HepG2 (cell line): ENCODE results near the gene NT5C2. TPM values are rescaled to one million over a fixed set of nuclear protein-coding genes. Genes with fewer than 3 reads are reported as not detected.
"Not testable (repeated sequence)": the region's sequence is repeated elsewhere in the genome, so short reads cannot be mapped to it uniquely, and the experiment has no call there.

Source experiments
- ATAC-seq: fragments of 200-7000 bp; cut with Tn5 transposase; 3 replicates; pipeline ENCODE4 v1.9.1; 2020; ENCODE audit warnings: mild to moderate bottlenecking, moderate library complexity
- BruUV-seq: library from RNA; stranded (reverse); fragments of 400-500 nt; replicated peaks from 2 replicates; lab custom pipeline; 2021; lab: Mats Ljungman, UMichigan
- CTCF ChIA-PET: fragments of 300-600 bp; formaldehyde crosslinking; extraction: SDS; loops from one replicate; lab custom pipeline; 2021; ENCODE audit warnings: low total read pairs, inconsistent platforms, low intra/inter-chr PET ratio; lab: Yijun Ruan, JAX
- POLR2A ChIA-PET: fragments of 350-600 bp; sonication (Branson Sonifier 250); formaldehyde crosslinking; loops from one replicate; lab custom pipeline; 2020; ENCODE audit warnings: antibody characterized with exemption, inconsistent platforms; lab: Yijun Ruan, JAX
- DNase-seq: peaks from one replicate; pipeline ENCODE4 v3.0.0-alpha.2; 2015; ENCODE audit warnings: low spot score
- FAIRE-seq: peaks from 3 replicates; lab custom pipeline; 2011; peaks lifted over from hg19 to GRCh38; lab: Jason Lieb, UNC
- H2AFZ ChIP-seq: one replicate; pipeline ENCODE4 v1.6.1; 2011; ENCODE audit warnings: low read length, inconsistent platforms
- H3K27ac ChIP-seq: fragments of 300-600 bp; 3 replicates; pipeline ENCODE4 v1.8.0; 2011; ENCODE audit warnings: mixed run types, mild to moderate bottlenecking, mixed read lengths, low read length, inconsistent platforms; ENCODE audit not compliant: insufficient read depth; ENCODE audit errors: extremely low read length
- H3K27me3 ChIP-seq, 2 experiments: fragments of 200-600 bp in 1 of 2; 2 replicates in 1 of 2; 3 replicates in 1 of 2; pipeline versions ENCODE4 v1.6.0 to v1.8.0; 2011; ENCODE audit warnings: low read length in 2 of 2, mild to moderate bottlenecking in 2 of 2, moderate library complexity in 2 of 2, inconsistent platforms in 1 of 2; ENCODE audit not compliant: insufficient read depth in 2 of 2, control insufficient read depth in 1 of 2
- H3K36me3 ChIP-seq, 2 experiments: fragments of 200-600 bp in 1 of 2; replicated peaks in 1 of 2; 2 replicates in 1 of 2; 3 replicates in 1 of 2; pipeline versions ENCODE4 v1.5.1 to v1.8.0; 2011; ENCODE audit warnings: low read length in 2 of 2, inconsistent platforms in 1 of 2; ENCODE audit not compliant: insufficient read depth in 2 of 2, control insufficient read depth in 1 of 2
- H3K4me1 ChIP-seq: 2 replicates; pipeline ENCODE4 v1.5.1; 2012; ENCODE audit warnings: low read length, inconsistent platforms; ENCODE audit not compliant: insufficient read depth
- H3K4me2 ChIP-seq: 2 replicates; pipeline ENCODE4 v1.6.0; 2011; ENCODE audit warnings: low read depth, low read length, inconsistent platforms
- H3K4me3 ChIP-seq, 3 experiments: fragments of 200-600 bp in 1 of 3; sonication (generic), shearing (Covaris generic) in 1 of 3; replicated peaks in 1 of 3; 2 replicates each; pipeline ENCODE4 v1.5.1; 2011 to 2016; ENCODE audit warnings: low read length in 3 of 3, inconsistent platforms in 2 of 3, low read depth in 2 of 3, mild to moderate bottlenecking in 2 of 3, control low read depth in 1 of 3, mixed read lengths in 1 of 3; ENCODE audit not compliant: insufficient read depth in 1 of 3
- H3K79me2 ChIP-seq: one replicate; pipeline ENCODE4 v1.6.1; 2011; ENCODE audit warnings: low read length, inconsistent platforms; ENCODE audit not compliant: insufficient read depth
- H3K9ac ChIP-seq: 2 replicates; pipeline ENCODE4 v1.6.0; 2011; ENCODE audit warnings: mild to moderate bottlenecking, low read depth, low read length, inconsistent platforms; ENCODE audit not compliant: insufficient read depth
- H3K9me3 ChIP-seq: 2 replicates; pipeline ENCODE4 v1.5.1; 2012; ENCODE audit warnings: mild to moderate bottlenecking, low read length
- H4K20me1 ChIP-seq: 2 replicates; pipeline ENCODE4 v1.6.0; 2011; ENCODE audit warnings: inconsistent platforms, mild to moderate bottlenecking, low read length, moderate library complexity; ENCODE audit not compliant: insufficient read depth
- CEBPB ChIP-seq: IDR thresholded peaks from 2 replicates; pipeline ENCODE4 v1.6.1; 2011; ENCODE audit warnings: low read depth, low read length, improper control_type of control experiment, borderline replicate concordance
- CEBPG ChIP-seq: IDR thresholded peaks from 2 replicates; pipeline ENCODE4 v1.6.1; 2016
- CREB1 ChIP-seq, 2 experiments: fragments of 450-650 bp in 1 of 2; IDR thresholded peaks; 2 replicates each; pipeline ENCODE4 v1.6.1; 2016 to 2017; ENCODE audit warnings: control low read depth in 1 of 2, mild to moderate bottlenecking in 1 of 2, missing compliant biosample characterization in 1 of 2, missing genetic modification characterization in 1 of 2
- NPAS2 ChIP-seq: sonication (generic); formaldehyde crosslinking; IDR thresholded peaks from 2 replicates; pipeline ENCODE4 v1.8.0; 2022; ENCODE audit warnings: mild to moderate bottlenecking, missing genetic modification reagents, borderline replicate concordance
- NR2F6 ChIP-seq, 2 experiments: IDR thresholded peaks; 2 replicates each; pipeline ENCODE4 v1.6.1; 2016; ENCODE audit warnings: antibody characterized with exemption in 1 of 2, mild to moderate bottlenecking in 1 of 2
- SOX13 ChIP-seq, 3 experiments: fragments of 450-650 bp in 1 of 3; sonication (generic) in 1 of 3; formaldehyde crosslinking in 1 of 3; IDR thresholded peaks in 2 of 3; conservative IDR thresholded peaks in 1 of 3; 2 replicates each; pipeline versions ENCODE4 v1.5.0 to v1.6.1; 2016 to 2020; ENCODE audit warnings: antibody characterized with exemption in 1 of 3, mild to moderate bottlenecking in 1 of 3, missing compliant biosample characterization in 1 of 3, missing genetic modification reagents in 1 of 3, moderate library complexity in 1 of 3
- SOX6 ChIP-seq, 2 experiments: fragments of 450-650 bp in 1 of 2; sonication (generic) in 1 of 2; formaldehyde crosslinking in 1 of 2; IDR thresholded peaks; 2 replicates each; pipeline versions ENCODE4 v1.4.0 to v1.6.1; 2017 to 2020; ENCODE audit warnings: antibody characterized with exemption in 1 of 2, mild to moderate bottlenecking in 1 of 2, missing genetic modification reagents in 1 of 2
- TGIF2 ChIP-seq: IDR thresholded peaks from 2 replicates; pipeline ENCODE4 v1.6.1; 2016; ENCODE audit warnings: control low read depth, missing compliant biosample characterization
- ZFP90 ChIP-seq: sonication (generic); formaldehyde crosslinking; IDR thresholded peaks from 2 replicates; pipeline ENCODE4 v1.8.0; 2022; ENCODE audit warnings: missing genetic modification reagents, mild to moderate bottlenecking, inconsistent platforms, borderline replicate concordance
- ZNF484 ChIP-seq: sonication (generic); formaldehyde crosslinking; IDR thresholded peaks from 2 replicates; pipeline ENCODE4 v1.5.1; 2020; ENCODE audit warnings: mild to moderate bottlenecking, low read depth, missing genetic modification reagents, borderline replicate concordance
- ZNF770 ChIP-seq: sonication (generic); formaldehyde crosslinking; IDR thresholded peaks from 2 replicates; pipeline ENCODE4 v1.5.0; 2020; ENCODE audit warnings: mild to moderate bottlenecking, missing genetic modification reagents
- ZSCAN29 ChIP-seq: sonication (generic); formaldehyde crosslinking; conservative IDR thresholded peaks from 2 replicates; pipeline ENCODE4 v1.4.0; 2020; ENCODE audit warnings: mild to moderate bottlenecking, missing genetic modification reagents
- ZSCAN9 ChIP-seq: IDR thresholded peaks from 2 replicates; pipeline ENCODE4 v1.6.1; 2016; ENCODE audit warnings: borderline replicate concordance
- WGBS: methylation state at CpG from one replicate; pipeline ENCODE4 v1.1.6; 2017; ENCODE audit warnings: low lambda C conversion rate; 5-methylcytosine and 5-hydroxymethylcytosine counted together
- in situ Hi-C: cut with HindIII; loops from 2 replicates; pipeline ENCODE4 v1.10.0; 2017; ENCODE audit warnings: low pct_unique_long_range_greater_than_20kb; ENCODE audit not compliant: extremely low pct_ligation_motif_present
- intact Hi-C: fragments of 100-400 bp; cut with micrococcal nuclease; formaldehyde crosslinking; loops from one replicate; pipeline ENCODE4 v1.10.0; 2022; ENCODE audit not compliant: unreplicated experiment
- polyA plus RNA-seq, 8 experiments: library from polyadenylated mRNA; depleted of rRNA in 3 of 8; stranded (reverse) in 7 of 8; unstranded in 1 of 8; fragments of >200 nt; fragmentation: Illumina TruSeq in 4 of 8; extraction: Trizol in 4 of 8; gene quantifications; 2 replicates each; pipeline versions ENCODE4 v1.2.1 to v1.2.3, GENCODE V29; 2011 to 2016; ENCODE audit warnings: low read depth in 4 of 8, missing spikeins in 1 of 8, mixed read lengths in 1 of 8; ENCODE audit not compliant: insufficient read depth in 1 of 8
- total RNA-seq, 5 experiments: library from RNA; depleted of rRNA; stranded (reverse); fragments of >200 nt; fragmentation: Illumina TruSeq; extraction: Trizol; gene quantifications; 2 replicates each; pipeline ENCODE4 v1.2.3, GENCODE V29; 2016; ENCODE audit warnings: low read depth in 1 of 5

NT5C2 gene
- total and polyA plus RNA-seq, 2 of the 13 experiments (the other 11 are each of a cell fraction or from before 2014, with no cell fraction given) = 40.6 to 55.2 TPM

- TF ChIP-seq ZSCAN9 (CRISPR knock-in tag) (no peak), ZSCAN29 (CRISPR knock-in tag) (no peak), CEBPB (peak; percentile 50; the same call in 1 of the 2 replicates), CREB1 (IDR thresholded peaks at IDR 0.05) (no peak), CREB1 (CRISPR knock-in tag; IDR thresholded peaks at IDR 0.05) (no peak), ZNF484 (CRISPR knock-in tag) (no peak), TGIF2 (CRISPR knock-in tag) (no peak), NPAS2 (CRISPR knock-in tag) (no peak)
- TF ChIP-seq, all 625 proteins: peak for 1
- Histone ChIP-seq H3K9me3 (no peaks in the 10 kb centered on the region), H3K27ac (no peak overlapping the region), H3K4me3 (no peak overlapping the region), H4K20me1 (no peaks in the 10 kb centered on the region), H3K36me3 (peaks cover 1 to 16% of the 10 kb centered on the region in 2 experiments; a peak in 3 of 5 replicates), H3K4me2 (no peak overlapping the region), H3K9ac (no peak overlapping the region), H3K79me2 (peaks cover 3% of the 10 kb centered on the region), H3K27me3 (no peaks in the 10 kb centered on the region), H2AFZ (no peak overlapping the region), H3K4me1 (peaks cover 10% of the 10 kb centered on the region)
- BruUV-seq = no TSS peak
- WGBS = 97% methylated on average over 3 of the region's 3 CpGs
- no peak for ATAC-seq
- FAIRE-seq = no peak
- intact Hi-C loops (no loop called here), in situ Hi-C loops (no loop called here)
- no peak for DNase-seq
- ChIA-PET CTCF (no interaction called here), POLR2A (no interaction called here)
Measured at GRCh38 chr10:103166523-103166922, 26.5 kb downstream of the NT5C2 start.

DNA sequence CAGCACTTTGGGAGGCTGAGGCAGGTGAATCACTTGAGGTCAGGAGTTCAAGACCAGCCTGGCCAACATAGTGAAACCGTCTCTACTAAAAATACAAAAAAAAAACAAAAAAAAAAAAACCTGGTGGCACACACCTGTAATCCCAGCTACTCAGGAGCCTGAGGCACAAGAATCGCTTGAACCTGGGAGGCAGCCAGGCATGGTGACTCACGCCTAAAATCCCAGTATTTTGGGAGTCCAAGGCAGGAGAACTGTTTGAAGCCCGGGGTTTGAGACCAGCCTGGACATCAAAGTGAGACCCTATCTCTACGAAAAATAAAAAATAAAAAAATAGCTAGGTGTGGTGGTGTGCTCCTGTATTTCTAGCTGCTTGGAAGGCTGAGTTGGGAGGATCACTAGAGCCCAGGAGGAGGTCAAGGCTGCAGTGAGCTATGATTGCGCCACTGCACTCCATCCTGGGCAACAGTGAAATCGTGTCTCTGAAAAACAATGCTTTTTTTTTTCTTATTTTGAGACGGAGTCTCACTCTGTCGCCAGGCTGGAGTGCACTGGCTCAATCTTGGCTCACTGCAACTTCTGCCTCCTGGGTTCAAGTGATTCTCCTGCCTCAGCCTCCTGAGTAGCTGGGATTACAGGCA, 29.2 kb downstream of the NT5C2 start:
- ATAC-seq; in situ Hi-C loops; H2AFZ ChIP-seq; H3K27me3 ChIP-seq; H3K79me2 ChIP-seq; H3K9ac ChIP-seq; H4K20me1 ChIP-seq; BruUV-seq; H3K4me2 ChIP-seq; intact Hi-C loops; H3K9me3 ChIP-seq; DNase-seq; CTCF ChIA-PET; FAIRE-seq; H3K4me3 ChIP-seq; H3K27ac ChIP-seq; TF ChIP-seq SOX13, NR2F6, SOX6 (IDR thresholded peaks at IDR 0.05): not testable (repeated sequence)
- POLR2A ChIA-PET = interaction anchor here (1.6 kb wide), 1 partner anchor 10 kb away, joined by 7 read pairs; no protein-coding TSS in a partner anchor
- Histone ChIP-seq H3K36me3 (peaks cover 0 to 14% of the 10 kb centered on the region in 2 experiments; a peak in 2 of 5 replicates), H3K4me1 (peaks cover 10% of the 10 kb centered on the region)
- WGBS = 88% methylated on average over 9 of the region's 9 CpGs
- peak; percentile 76; the same call in 1 of the 2 replicates for TF ChIP-seq ZFP90
- TF ChIP-seq ZNF770 (CRISPR knock-in tag) = peak; percentile 71; the same call in 1 of the 2 replicates
- peak in 1 of 2 experiments; percentile 41; a peak in 1 of 4 replicates for TF ChIP-seq SOX13 (CRISPR knock-in tag; conservative IDR thresholded peaks at IDR 0.05 in 1 of 2, IDR thresholded peaks at IDR 0.05 in 1 of 2)
- peak; percentile 30; the same call in 1 of the 2 replicates for TF ChIP-seq NR2F6 (CRISPR knock-in tag; IDR thresholded peaks at IDR 0.05)
- TF ChIP-seq CEBPB = peak; percentile 59; the same call in 1 of the 2 replicates
- 0 out of 2 replicates have a peak, but pooled peaks have one; percentile 41 for TF ChIP-seq CEBPG (CRISPR knock-in tag)
- peak; percentile 37; the same call in 1 of the 2 replicates for TF ChIP-seq SOX6 (CRISPR knock-in tag; IDR thresholded peaks at IDR 0.05)
